Measurements from ENCODE around the gene VDR.

Gene VDR

GRCh38 chr12:47901063-47901717 is 3.6 kb downstream of the VDR start:
- DNase-seq (ENCODE audit: low spot score): no peak
- TF ChIP-seq, protein P1, sequence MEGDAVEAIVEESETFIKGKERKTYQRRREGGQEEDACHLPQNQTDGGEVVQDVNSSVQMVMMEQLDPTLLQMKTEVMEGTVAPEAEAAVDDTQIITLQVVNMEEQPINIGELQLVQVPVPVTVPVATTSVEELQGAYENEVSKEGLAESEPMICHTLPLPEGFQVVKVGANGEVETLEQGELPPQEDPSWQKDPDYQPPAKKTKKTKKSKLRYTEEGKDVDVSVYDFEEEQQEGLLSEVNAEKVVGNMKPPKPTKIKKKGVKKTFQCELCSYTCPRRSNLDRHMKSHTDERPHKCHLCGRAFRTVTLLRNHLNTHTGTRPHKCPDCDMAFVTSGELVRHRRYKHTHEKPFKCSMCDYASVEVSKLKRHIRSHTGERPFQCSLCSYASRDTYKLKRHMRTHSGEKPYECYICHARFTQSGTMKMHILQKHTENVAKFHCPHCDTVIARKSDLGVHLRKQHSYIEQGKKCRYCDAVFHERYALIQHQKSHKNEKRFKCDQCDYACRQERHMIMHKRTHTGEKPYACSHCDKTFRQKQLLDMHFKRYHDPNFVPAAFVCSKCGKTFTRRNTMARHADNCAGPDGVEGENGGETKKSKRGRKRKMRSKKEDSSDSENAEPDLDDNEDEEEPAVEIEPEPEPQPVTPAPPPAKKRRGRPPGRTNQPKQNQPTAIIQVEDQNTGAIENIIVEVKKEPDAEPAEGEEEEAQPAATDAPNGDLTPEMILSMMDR (IDR thresholded peaks at IDR 0.05; ENCODE audit: extremely low read depth, missing control alignments): no peak

DNA sequence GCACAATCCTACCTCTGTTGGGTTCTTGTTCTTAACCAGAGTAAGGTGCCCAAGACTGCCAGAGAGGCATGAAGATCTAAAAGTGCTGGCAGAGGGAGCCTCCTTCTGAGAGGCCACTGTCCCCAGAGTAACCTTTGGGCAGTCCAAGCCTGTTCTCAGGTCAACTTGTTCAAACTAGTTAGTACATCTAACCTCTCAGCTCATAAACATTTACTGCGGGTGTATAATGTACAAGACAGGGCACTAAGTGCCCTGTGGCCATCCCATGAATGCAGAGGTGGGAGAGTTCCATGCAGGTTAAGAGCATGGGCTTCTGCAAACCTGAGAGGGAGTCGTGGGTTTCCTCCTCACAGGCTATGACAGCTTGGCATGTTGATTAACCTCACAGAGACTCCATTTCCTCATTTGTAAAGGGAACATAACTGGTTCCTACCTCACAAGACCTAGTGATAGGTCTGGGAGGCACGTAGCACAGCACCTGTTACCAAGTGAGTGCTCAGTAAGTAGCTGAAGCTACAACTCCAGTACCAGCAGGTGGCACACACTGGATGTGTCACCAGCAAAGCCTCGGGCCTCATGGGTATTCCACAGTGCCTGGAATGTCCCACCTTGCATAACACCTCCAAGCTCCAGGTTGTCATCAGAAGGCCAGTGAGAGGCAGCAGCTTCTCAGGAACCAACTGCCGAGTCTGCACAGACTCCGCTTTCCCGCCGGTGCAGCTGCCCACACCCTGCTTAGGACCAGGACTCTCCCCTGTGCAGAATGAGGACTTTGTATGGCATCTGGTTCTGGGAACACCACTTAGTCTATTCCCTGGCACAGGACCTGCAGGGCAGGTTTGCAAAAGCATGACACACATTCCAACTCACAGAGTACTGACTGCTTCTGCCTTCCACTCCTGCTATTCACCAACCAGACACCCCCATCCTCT is 4.4 kb downstream of the VDR start:
- DNase-seq (ENCODE audit: low spot score): no peak
- TF ChIP-seq, protein P1 (IDR thresholded peaks at IDR 0.05; ENCODE audit: extremely low read depth, missing control alignments): no peak

GRCh38 chr12:47899466-47899865 is 5.3 kb downstream of the VDR start:
- DNase-seq (ENCODE audit: low spot score): no peak
- TF ChIP-seq, protein P1 (IDR thresholded peaks at IDR 0.05; ENCODE audit: extremely low read depth, missing control alignments): no peak

DNA sequence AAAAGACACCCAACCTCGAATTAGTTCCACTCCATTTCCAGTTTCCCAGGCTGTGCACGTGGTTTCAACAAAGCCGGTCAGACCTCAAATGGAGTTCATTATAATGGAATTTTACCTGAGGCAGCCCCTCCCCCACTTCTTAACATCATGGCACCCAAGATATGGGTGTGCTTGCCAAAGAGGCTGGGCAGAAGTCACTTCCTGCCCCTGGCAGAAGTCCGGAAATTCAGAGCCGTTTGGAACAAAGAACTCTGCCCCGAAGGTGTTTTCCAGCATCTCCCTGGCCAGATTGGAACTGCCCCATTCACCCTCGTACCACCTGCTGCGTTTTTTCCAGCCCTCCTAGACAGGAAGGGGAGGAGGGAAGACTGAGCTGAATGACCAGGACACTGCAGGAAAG is 8.2 kb downstream of the VDR start:
- DNase-seq (ENCODE audit: low spot score): no peak
- TF ChIP-seq, protein P1 (IDR thresholded peaks at IDR 0.05; ENCODE audit: extremely low read depth, missing control alignments): no peak

- TF ChIP-seq, protein P1 (IDR thresholded peaks at IDR 0.05; ENCODE audit: extremely low read depth, missing control alignments): no peak
- DNase-seq (ENCODE audit: low spot score): no peak
Measured at GRCh38 chr12:47896022-47896421, 8.8 kb downstream of the VDR start.

DNA sequence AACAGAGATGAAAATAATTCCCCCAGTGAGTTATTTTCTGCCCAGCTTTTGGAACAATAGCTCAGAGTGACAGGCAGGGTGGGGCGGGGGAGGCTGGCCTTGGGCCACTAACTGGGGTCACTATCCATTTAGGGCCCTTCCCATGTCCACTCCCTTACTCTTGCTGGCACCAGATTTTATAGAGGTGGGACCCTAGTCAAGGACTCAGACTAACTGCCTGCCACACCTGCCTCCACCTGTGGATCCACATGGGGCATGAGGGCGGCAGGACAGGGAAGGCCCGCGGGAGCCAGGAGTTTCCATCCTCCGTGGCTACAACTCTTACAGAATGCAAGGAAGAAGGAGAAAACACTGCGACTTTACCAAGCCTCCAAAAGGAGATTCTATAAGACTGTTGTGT is 10.1 kb downstream of the VDR start:
- DNase-seq (ENCODE audit: low spot score): no peak
- TF ChIP-seq, protein P1 (IDR thresholded peaks at IDR 0.05; ENCODE audit: extremely low read depth, missing control alignments): no peak

GRCh38 chr12:47894068-47894467 is 10.7 kb downstream of the VDR start:
- DNase-seq (ENCODE audit: low spot score): no peak
- TF ChIP-seq, protein P1 (IDR thresholded peaks at IDR 0.05; ENCODE audit: extremely low read depth, missing control alignments): no peak
